ENCODE measurements around the gene DVL2.

The DVL2 gene

DNA sequence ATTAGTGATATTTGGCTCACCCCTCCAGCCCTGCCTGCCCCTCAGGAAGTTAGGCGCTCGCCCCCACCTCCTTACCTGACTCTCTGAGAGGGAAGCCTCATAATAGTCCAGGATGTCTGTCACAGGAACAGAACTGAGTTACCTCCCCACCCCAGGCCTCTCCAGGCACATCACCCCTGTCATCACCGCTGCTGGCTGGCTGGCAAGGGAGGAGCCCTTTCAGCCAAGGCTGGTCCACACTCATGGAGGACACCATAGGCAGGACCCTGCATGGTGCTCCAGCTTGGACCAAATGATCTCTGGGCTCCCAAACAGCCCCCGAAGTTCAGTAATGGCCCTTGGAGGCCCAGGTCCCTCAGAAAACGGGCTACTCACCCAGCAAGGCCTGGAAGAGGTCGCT lies 16.2 kb downstream of the DVL2 start:
- no peak for DNase-seq

DNA sequence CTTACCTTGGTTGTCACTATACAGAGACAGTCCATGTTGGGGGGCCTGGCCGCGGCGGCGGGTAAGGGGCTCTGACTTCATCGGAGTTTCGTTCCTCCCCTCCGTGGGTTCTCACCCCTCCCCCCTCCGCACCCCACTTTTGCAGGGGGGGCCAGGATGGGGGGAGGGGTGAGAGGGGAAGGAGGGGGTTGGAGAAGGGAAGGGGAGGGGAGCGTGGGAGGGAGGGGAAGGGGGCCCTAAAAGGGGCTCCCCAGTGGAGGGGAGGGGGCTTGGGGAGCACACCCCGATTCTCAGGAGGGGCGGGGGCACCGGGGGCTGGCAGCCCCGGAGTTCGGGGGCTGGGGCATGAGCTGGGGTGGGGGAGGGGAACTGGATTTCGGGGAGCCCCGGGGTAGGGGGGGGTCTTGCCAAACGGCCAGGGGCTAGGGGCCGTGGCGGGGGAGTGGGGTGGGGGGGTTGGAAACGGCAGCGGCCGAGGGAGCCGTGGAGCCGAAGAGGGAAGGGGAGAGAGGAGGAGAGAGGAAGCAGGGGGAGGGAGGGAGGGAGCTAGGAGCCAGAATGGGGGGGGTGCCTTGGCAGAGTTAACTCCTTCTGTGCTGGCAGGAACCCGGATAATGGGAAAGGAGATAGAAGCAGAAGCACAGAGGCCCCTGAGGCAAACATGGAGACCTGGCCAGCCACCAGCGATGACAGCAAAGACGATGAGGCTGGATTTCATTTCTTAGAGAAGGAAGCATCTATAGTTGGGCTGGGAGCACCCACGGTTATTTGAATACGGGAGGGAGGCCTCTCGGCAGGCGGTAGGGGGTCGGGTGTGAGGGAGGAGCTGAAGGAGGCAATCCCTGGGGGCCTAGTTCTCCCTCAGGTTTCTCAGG lies 17.0 kb downstream of the DVL2 start:
- DNase-seq: no peak

DNA sequence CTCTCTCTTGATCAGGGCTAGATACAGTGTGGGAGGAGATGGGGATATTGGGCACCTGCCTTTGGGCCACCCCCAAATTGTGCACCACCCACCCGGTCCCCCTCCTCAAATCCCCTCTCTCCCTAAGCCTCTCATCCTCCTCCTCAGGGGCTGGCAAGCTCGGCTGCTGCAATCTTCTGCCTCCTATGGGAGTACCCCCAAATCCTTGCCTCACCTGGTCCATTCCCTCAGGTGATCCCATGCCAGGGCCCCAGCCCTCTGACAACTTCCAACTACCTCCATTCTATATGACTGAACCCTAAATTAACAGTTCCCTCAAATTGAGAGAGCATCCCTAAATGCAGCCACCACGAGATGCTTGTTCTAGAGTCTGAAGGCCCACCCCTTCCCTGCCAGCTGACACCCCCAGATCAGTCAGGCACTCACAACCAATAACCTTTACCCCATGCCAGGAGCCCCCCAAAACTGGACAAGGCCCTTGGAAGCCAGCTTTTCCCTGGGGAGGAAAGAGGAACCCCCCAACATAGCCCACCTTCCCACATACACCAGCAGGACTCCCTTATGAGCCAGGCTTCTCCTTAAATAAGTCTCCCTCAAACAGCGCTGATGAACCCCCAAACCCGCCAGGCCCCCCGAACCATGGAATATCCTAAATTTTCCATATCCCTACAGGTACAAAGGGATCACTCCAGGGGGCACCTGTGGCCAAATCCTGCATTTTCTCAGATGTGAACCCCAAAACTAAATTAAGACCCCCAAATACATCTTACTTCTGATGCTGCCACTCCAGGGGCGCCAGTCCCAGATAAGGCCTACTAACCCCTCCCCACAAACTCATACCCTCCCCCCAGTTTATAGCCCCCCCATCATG lies 17.8 kb downstream of the DVL2 start:
- DNase-seq: no peak

DNA sequence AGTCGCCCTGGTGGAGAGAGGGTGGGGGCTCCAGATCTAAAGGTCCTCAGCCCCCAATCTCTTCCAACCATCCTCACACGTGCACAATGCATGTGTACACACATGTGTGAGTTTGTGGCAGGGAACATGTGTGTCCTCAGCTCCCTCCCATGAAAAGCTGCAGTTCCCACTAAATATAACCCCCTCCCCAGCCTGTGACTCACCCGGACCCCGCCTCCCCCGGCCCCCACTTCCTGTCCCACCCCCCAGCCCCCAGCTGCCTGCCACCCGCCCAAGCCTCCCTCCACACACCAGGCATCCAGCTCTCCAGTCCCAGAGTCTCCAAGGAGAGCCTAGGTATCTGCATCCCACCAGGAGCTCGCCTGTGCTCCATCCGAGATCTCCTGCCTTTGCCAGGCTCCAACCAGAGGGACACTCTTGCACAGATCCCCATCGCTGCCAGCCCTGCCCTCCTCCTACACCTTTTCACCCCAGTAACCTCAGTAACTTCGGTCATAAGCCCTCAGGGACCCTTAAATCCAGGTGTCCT lies 18.6 kb downstream of the DVL2 start:
- no peak for DNase-seq

DNA sequence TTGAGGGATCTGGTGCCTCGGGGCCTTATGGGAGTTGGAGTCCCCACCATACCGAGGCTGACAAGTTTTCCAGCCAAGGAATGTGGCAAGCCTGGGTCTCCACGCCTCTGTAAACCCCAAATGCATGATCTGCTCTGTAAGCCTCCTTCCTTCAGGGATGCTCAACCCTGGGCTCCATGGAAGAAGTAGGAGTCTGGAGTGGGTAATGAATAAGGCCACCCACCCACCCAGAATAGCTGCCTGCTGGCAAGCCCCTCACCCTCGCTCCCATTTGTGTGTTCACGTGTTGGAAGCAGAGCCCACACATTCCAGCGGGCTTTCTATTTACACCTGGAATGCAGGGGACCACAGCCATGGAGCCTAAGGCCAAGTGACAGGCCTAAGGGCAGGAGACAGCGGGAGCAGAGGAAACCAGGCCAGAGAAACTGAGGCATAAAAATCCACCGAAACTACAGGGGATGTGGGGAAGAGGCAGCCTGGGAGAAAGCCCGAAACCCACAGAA lies 19.1 kb downstream of the DVL2 start:
- DNase-seq: no peak

DNA sequence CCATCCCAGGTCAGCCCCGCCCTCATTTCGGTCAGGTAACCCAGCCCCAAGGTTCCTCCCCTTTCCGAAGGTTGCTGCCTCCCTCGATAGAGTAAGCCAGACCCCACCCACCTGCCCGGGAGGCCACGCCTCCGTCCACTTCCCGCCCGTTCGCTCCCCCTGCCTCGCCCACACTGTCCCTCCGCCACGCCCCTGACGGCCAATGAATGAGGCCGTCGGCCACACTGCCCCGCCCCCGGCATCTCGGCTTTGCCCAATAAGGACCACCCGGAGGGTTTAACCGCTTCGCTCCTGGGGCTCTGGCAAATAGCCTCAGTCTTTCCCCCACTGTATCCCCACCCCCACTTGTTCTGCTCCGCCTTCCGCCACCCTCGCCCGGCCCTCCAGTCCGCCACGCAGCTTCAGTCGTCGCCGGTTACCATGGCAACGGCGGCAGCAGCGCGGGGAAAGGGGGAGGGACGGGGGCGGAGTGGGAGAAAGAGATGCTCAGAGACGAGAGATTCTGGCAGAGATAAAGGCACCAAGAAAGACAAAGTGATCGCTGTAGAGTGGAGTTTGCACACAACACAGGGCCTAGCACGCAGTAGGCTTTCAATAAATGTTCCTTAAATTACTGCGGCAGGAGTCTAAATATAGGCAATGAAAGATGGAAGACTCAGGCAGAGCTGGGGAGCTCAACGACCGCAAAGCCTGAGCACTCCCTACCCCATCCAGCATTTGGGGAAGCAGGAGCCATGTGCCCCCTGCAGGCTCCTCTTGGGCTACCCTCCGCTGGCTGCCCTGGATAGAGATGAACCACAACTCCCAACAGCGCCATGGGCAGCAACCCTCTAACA lies 19.8 kb downstream of the DVL2 start:
- peak; percentile 99 for DNase-seq

DNA sequence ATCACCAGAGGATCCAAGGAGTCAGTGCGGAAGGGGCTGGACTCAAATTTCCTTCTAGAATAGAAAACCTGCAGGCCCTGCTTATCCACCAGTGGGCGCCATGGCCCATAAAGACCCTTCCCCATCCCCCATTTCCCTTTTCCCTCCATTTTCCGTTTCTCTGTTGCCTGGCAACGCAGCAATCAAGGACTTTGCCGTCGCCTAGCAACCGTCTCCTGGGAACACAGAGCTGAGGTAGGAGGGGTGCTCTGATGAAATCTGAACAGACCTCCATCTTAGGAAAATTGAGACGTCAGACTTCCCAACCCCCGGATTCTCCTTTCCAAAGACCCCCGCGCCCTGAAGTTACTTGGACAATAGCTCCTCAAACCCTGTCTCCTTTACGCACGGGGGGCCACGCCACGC lies 20.4 kb downstream of the DVL2 start:
- no peak for DNase-seq

DNA sequence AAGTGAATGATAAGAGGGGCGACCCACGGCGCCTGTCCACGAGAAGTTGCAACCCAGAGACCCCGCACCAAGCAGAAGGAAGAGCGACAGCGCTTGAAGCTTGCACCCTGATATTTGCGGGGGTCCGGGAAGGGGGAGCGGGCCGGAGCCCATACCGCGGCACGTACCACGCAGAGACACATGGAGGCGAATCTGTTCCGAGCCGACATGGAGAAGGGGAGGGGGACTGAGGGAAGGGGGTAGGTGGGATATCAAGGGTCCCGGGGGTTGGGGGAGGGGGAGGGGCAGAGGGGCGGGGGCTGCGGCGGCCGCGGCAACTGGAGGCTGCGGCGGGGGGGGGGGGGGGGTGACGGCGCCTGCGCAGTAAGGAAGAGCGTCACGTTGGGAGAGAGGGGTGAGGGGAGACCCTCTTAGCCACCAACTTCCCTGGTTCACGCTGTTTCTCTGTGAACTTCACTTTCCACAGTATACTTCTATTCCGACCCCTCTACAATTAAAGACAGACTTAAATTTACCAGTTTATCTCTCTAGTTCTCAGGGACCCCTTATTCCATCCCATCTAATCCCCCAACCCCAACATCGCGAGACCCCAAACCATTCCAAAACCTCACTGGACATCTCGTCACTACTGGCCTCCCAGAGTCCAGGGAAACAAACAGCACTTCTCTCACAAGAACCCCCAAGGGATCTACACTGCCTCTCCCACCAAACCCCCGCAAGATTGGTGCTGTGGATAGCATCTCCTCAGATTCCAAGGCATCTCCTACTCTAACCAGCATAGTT lies 22.6 kb downstream of the DVL2 start:
- DNase-seq: no peak

DNA sequence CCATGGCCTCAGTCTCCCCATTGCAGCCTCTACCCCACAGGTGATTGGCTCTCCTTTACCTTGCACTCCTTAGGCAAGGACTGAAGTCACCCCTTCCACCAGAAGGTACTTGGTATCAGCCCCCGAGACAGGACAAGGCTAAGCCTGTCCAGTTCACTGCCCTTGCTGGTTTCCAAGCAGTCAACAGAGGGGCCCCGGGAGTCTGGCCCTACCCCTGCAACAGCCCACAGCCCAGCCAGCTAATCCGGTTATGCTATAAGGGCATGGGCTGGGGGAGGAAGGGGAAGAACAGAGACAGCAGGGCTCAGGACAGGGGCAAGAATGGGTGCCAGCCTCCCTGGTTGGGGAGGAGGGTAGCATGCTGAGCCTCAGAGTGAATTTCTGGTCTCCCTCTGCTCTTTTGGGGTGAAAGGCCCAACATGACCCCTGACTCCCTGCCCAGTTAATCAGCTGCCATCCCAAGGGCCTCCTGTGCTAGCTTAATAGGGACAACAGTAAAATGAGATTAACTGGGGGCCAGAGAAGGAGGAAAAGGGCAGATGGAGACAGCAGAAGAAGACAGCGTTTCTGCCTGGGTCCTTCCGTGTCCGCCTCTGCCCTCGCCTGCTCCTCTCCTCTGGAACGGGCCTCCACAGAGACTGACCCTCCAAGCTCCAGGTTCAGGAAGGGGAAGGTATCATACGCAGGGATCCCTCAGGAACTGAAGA lies 25.4 kb downstream of the DVL2 start:
- DNase-seq: no peak

DNA sequence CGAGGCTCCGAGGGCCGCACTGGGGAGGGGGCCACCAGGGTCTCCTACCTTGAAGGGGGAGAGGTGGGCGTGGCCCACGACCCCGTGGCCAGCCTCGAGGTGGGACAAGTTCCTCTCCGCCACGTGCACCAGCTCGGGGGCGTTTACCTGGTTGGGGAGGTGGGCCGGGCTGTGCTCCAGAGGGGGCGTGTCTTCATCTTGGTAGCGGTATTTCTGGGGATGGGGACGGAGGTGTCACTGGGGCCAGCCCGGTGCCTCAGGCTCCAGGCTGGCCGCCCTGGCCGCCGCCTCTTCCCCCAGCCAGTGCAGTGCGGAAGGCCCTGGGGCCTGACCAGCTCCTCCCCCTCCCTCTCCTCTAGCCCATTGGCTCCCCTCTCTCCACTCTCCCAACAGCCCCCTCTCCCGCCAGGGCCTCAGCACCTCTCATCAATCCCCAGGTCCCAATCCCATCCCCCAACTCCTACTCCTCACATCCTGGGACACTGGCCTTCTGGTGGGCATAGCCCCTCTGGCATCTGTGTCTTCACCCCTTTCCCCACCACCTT lies 26.2 kb downstream of the DVL2 start:
- no peak for DNase-seq

DNA sequence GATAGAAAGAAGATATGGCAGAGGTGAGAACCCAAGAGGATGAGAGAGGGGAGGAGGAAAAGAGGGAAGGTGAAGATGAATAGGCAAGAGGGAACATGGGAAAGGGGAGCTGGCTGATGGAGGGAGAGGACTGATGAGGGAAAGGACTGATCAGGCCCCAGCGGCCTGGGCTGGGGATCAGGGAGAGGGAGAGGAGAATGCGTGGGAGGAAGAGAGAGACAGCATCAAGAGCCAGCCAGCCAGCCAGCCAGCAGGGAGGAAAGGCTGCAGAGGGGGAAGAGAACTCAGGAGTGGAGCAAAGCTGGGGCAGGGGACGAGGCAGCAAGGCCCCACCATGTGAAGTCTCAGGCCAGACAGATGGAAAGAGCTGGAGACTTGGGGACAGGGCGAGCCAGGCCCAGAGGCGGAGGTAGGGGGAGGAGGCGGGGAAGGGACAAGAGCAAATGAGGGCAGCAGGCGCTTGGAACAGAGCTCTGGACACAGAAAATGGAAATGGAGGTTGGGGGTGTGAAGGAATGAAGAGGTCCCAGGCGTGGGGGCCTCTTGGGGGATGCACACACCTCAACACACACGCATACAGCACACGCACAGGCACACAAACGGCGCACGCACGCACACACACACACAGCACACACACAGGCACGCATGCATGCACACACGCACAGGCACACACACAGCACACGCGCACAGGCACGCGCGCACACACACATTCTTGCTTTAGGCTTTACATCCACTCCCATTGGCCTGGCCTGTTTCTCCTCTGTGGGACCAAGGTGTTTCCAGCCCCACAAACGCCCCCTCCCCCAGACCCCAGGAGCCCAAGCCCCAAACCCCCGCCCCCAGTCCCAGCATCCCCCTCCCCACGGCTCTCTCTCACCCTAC lies 27.0 kb downstream of the DVL2 start:
- no peak for DNase-seq

DNA sequence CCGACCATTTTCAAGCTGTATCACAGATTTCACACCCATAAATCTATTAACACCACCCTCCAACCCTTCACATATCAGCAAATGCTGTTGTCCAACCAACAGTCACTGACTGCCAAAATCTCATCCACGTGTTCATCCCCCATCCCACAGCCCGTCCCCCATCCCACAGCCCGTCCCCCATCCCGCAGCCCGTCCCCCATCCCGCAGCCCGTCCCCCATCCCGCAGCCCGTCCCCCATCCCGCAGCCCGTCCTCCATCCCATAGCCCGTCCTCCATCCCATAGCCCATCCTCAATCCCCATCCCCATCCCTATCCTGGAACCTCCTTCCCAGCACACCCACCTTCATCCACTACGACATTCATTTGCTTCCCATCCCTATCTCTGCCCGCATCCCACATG lies 28.8 kb downstream of the DVL2 start:
- DNase-seq: no peak

DNA sequence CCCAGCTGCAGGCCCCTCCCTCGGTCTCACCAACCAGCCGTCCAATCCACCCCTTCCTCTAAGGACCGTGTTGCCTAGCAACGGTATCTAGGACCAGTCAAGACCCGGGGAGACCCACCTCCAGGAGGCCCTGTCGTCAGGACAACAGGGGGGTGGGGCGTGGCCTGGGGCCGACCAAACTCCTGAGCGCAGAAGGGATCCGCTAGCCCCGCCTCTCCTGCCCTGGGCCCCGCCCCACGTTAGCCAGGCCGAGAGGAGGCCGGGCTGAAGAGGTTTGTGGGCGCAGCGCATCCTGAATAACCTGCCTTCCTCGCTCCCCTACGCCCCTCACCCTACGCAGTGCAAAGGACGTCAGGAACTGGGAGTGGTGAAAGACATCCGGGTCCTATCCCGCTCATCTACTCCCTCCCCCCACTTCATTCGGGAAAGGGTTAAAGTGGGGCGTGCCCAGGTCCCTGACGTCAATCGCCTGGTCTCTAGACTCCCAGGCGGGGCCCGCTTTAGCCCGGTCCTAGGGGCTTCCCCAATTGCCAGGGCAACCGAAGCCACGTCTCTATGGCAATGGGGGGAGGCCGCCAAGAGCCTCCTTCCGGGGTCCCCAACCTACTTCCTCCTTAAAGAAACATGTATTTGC lies 29.4 kb downstream of the DVL2 start:
- DNase-seq: peak; percentile 94

DNA sequence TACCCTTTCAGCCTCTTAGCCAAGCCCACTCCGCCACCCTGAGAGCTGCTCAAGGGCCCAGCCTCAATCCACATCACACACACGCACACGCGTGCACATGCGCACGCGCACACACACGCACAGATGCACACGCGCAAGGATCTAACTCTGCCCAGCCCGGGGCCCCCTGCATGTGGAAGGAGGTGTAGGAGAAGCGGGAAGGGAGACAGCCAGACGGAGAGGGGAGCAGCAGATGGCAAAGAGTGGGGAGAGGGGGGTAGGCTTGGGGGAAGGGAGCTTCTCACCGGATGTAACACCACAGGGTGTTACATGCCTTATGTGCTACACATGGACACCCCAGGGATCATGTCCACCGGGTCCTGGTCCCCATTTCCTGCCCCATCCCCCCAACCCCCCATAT lies 30.0 kb downstream of the DVL2 start:
- DNase-seq: no peak

DNA sequence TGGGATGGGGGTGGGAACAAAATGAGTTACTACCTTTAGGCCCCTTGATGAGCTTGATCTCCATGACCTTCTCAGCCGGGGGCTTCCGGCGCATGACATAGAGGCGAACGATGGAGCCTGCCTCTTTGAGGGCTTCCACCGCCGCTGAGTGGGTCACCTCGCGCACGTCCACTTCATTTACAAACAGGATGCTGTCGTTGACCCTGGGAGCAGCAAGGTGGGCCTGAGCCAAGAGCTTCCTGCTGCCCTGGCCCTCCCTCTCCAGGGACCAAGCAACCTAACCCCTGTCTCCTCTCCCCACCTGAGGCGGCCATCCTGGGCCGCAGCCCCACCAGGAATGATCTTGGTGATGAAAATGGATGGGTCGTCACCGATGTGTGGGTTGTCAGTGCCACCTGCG lies 30.9 kb downstream of the DVL2 start:
- no peak for DNase-seq

DNA sequence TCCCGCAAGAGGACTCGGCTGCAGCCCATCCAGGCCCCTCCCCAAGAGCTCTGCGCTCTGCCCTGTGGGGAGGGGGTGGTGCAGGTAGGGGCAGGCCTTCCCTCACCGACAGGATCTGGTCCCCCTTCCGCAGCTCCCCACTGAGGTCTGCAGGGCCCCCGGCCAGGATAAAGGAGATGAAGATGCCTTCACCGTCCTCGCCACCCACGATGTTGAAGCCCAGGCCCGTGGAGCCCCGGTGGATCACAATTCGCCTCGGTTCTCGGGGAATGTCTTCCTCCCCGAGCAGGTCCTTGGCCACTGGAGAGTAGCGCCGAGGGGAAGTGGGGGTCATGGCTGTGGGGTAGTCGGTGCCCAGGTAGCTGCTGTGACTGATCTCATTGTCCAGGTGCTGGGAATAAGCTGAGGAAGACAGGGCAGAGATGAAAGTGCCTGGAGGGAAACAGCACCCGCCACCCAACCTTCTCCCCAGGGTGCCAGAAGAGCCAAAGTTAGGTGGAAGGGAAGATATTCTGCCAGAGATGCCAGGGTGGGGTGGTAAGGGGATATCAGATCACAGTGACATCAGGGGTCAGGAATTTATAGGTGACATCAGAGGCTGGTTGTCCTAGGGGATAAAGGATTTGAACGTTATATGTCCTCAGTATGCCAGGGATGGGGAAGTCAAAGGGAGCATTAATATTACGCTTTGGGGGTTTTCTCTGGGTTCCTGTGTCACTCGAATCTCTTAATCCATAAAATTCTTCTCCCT lies 37.5 kb downstream of the DVL2 start:
- DNase-seq: no peak

DNA sequence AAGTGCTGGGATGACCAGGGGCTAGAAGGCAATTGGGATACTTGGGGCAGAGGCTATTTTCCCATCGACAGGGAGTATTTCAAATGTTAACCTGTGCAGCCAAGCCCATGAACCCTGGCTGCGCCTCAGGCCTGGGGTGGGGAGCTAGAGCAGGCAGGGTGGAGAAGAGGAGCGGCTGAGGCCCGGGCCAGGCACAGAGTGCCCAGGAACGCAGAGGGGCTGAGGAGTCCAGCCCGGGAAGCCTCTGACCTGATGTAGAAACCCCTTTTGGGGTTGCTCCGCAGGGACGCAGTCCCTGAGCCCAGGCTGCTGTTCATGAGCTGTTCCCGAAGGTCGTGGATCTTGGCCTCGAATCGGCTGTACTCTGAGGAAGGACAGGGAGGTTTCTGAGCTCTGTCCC lies 38.3 kb downstream of the DVL2 start:
- no peak for DNase-seq

DNA sequence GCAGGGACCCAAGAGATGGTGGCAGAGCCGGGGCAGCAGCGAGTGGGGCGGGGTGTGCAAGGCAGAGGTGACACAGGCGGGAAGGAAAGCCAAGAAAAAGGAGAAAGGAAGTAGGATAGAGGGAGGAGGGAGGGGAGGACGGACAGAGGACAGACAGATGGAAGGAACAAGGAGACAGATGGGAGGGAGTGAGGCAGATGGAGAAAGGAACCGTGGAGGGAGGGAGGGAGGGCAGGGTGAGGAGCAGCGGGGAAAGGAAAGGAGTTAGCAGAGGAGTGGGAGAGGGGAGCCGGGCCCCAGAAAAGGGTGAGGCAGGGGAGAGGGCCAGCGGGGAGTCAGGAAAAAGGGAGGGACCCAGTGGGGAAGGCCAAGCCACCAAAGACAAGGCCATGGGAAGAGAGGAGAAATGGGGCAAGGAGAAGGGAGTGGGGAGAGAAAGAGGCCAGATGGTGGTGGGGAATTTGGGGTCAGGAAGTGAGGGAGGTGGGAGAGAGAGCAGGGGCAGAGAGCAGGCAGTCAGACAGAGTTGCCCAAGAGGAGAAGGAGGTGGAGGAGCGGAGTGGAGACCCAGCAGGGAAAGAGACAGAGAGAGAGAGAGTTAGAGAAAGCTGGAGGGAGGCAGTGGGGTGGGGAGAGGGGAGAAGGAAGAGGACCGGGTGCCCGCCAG lies 41.9 kb downstream of the DVL2 start:
- no peak for DNase-seq
